GM18520 (cell line): ENCODE data around the gene RRP1B.

Experiments used
- ATAC-seq: cut with Tn5 transposase; IDR thresholded peaks from one replicate; pipeline ENCODE4 v1.9.1; 2021; ENCODE audit not compliant: unreplicated experiment

Gene RRP1B

GRCh38 chr21:43739621-43740435, 80.5 kb downstream of the RRP1B start:
- no peak for ATAC-seq

GRCh38 chr21:43740497-43741156, 81.3 kb downstream of the RRP1B start:
- ATAC-seq = no peak

GRCh38 chr21:43741423-43742096, 82.2 kb downstream of the RRP1B start:
- no peak for ATAC-seq

- ATAC-seq = no peak
Observed at GRCh38 chr21:43743947-43744346, 84.6 kb downstream of the RRP1B start.

- ATAC-seq = no peak
Observed at GRCh38 chr21:43744725-43745124, 85.4 kb downstream of the RRP1B start.
